ENCODE results near the gene RTKN. TPM values are rescaled to one million over a fixed set of nuclear protein-coding genes. Genes with fewer than 3 reads are reported as not detected.

Gene RTKN
- total and polyA plus RNA-seq, 9 of the 15 experiments (the other 6 are each of a cell fraction or from before 2014, with no cell fraction given) = 0.14 to 6.9 (median 3.6) TPM

- TF ChIP-seq YY1 (IDR thresholded peaks at IDR 0.05; ENCODE audit: borderline replicate concordance in 1 of 3, control insufficient read depth in 1 of 3, extremely low read depth in 1 of 3, insufficient read depth in 3 of 3, insufficient read length in 1 of 3, insufficient replicate concordance in 2 of 3, low read depth in 1 of 3, low read length in 2 of 3) = peak in 1 of 3 experiments; percentile 49
- no peak for TF ChIP-seq EWSR1 (IDR thresholded peaks at IDR 0.05; ENCODE audit: borderline replicate concordance, low read depth, partially characterized antibody)
- TF ChIP-seq EP400 (IDR thresholded peaks at IDR 0.05) = peak; percentile 33; the same call in 1 of the 2 replicates
- TF ChIP-seq HNRNPUL1 (IDR thresholded peaks at IDR 0.05; ENCODE audit: low read length) = no peak
- TF ChIP-seq CXXC5 (CRISPR knock-in tag; IDR thresholded peaks at IDR 0.05) = peak; percentile 68
- TF ChIP-seq CEBPZ (IDR thresholded peaks at IDR 0.05; ENCODE audit: borderline replicate concordance, low read depth, low read length) = peak; percentile 75; the same call in 1 of the 2 replicates
- TF ChIP-seq ZNF639 (CRISPR knock-in tag; conservative IDR thresholded peaks at IDR 0.05 in 1 of 2, IDR thresholded peaks at IDR 0.05 in 1 of 2) = peak in 1 of 2 experiments; percentile 75; a peak in 2 of 4 replicates
- peak; percentile 85 for TF ChIP-seq RBM25 (IDR thresholded peaks at IDR 0.05; ENCODE audit: low read depth, low read length, severe bottlenecking)
- TF ChIP-seq ZBTB11 (CRISPR knock-in tag; IDR thresholded peaks at IDR 0.05) = peak in 2 of 3 experiments; percentile 37 to 84; a peak in 3 of 6 replicates
- 0 out of 2 replicates have a peak, but pooled peaks have one; percentile 28 for TF ChIP-seq ELF2 (CRISPR knock-in tag; IDR thresholded peaks at IDR 0.05)
- TF ChIP-seq HINFP (tag; conservative IDR thresholded peaks at IDR 0.05; ENCODE audit: low read depth) = 0 out of 2 replicates have a peak, but pooled peaks have one; percentile 17
- no peak for TF ChIP-seq ZNF134 (CRISPR knock-in tag; conservative IDR thresholded peaks at IDR 0.05)
- peak; percentile 72 for TF ChIP-seq POLR2G (IDR thresholded peaks at IDR 0.05; ENCODE audit: low read depth, low read length)
Observed at GRCh38 chr2:74458132-74458937, 16.6 kb upstream of the RTKN start, which contains the start of gene WBP1 (continued).

All from K562 (cell line).